HG03354 (cell line): ENCODE data around the gene ACMSD.

Experiments used
- ATAC-seq: cut with Tn5 transposase; IDR thresholded peaks from one replicate; pipeline ENCODE4 v1.9.1; 2021; ENCODE audit warnings: mild to moderate bottlenecking; ENCODE audit not compliant: unreplicated experiment, poor library complexity, severe bottlenecking

Gene ACMSD

DNA sequence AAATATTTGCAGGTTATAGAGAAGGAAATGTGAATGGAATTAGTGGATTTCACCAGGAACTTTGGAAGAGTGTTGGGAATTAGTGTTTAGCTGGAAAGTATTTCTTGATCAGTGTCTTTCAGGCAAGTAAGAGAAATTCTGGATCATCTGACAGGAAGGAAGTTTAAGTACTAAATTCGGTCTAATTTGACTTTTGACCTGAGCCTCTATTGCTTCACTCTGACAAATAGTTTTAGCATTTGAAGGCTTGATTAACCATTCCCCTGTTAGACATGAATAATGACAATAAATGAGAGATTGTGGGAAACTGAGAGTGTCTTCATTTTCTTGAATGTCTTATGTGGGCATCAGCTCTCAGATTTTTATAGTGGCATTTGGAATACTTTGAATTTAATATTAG is 96.2 kb downstream of the ACMSD start:
- ATAC-seq = no peak

GRCh38 chr2:134936691-134937090 is 98.3 kb downstream of the ACMSD start:
- no peak for ATAC-seq

DNA sequence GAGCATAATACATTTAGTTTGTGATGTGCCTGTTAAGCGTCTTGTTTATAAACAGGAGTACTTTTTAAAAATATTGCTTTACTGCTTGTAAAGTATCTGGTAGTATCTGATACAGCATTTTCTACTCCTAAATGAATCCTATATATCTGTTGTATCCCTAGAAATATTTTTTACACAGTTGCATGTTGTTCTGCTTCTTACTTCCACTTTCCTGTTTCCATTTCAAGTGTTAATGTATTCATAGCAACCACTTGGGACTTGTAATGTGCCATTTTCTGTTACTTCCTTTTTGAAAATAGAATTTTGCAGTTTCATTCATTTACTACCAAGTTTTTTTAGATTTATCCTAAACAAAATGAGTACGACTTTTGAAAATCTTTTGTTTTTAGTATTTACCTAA is 105.1 kb downstream of the ACMSD start:
- ATAC-seq = peak; percentile 86

- ATAC-seq = no peak
These were observed 106.6 kb downstream of the ACMSD start for GRCh38 chr2:134944975-134945374.

DNA sequence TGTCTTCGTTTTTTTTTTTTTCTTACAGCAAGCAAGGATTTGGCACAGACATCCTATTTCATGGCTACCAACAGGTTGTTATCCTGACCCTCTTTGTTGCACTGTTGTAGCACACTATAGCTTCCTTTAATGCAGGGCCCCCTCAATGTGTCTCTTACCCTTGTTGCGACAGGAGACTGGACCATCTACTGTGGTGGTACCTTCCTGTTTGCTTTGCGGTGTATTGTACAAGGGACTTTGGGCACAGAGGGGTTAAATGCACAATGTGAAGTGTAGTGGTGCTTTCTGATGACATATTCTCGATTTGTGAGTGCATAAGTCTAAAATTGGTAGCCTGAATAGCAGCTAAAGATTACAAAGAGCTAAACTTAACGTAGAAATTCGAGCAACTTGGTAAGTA is 107.7 kb downstream of the ACMSD start:
- ATAC-seq = no peak

GRCh38 chr2:134949981-134950708 is 111.7 kb downstream of the ACMSD start:
- ATAC-seq = no peak

DNA sequence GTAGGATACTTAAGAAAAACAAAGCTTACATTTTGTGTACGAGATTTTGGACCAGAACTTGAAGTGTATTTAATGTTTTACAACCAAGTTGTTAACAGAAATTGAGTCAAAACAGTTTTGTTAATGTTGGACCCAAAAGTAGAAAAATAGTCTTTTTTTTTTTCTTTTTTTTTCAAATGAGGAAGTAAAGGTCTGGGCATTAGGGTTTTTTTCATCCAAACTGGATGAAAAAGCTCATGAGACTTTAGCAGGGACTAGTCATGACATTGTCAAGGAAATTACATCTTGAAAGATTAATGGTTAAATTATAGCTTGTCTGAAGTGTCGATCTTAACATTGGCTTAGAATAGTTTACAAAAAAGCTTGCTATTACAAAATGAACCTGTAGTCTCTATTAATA is 112.5 kb downstream of the ACMSD start:
- no peak for ATAC-seq
